Upper lobe of right lung (tissue), 1 donor: ENCODE measurements around the gene MAP4K1. TPM values are rescaled to one million over a fixed set of nuclear protein-coding genes. Genes with fewer than 3 reads are reported as not detected.

Experiments used
- ATAC-seq: fragments of 200-7000 bp; cut with Tn5 transposase; one replicate; pipeline ENCODE4 v1.9.1; 2020; ENCODE audit warnings: mild to moderate bottlenecking, moderate library complexity
- DNase-seq: peaks from one replicate; pipeline ENCODE4 v3.0.0-alpha.2; 2020
- H3K27ac ChIP-seq: fragments of 200-600 bp; one replicate; pipeline ENCODE4 v1.8.0; 2022
- H3K27me3 ChIP-seq: fragments of 200-600 bp; one replicate; pipeline ENCODE4 v1.8.0; 2022; ENCODE audit warnings: mild to moderate bottlenecking
- H3K36me3 ChIP-seq: fragments of 200-600 bp; one replicate; pipeline ENCODE4 v1.8.0; 2022
- H3K4me1 ChIP-seq: fragments of 200-600 bp; one replicate; pipeline ENCODE4 v1.8.0; 2022
- H3K4me3 ChIP-seq: fragments of 200-600 bp; one replicate; pipeline ENCODE4 v1.8.0; 2022; ENCODE audit warnings: mild to moderate bottlenecking
- H3K9me3 ChIP-seq: fragments of 200-600 bp; one replicate; pipeline ENCODE4 v1.8.0; 2022
- CTCF ChIP-seq: fragments of 200-600 bp; IDR thresholded peaks from one replicate; pipeline ENCODE4 v1.8.0; 2022; ENCODE audit warnings: antibody characterized with exemption
- intact Hi-C: fragments of 100-400 bp; cut with DNase I; formaldehyde crosslinking; loops from one replicate; pipeline ENCODE4 v1.11.0; 2022
- total RNA-seq: library from RNA; stranded (reverse); fragmentation: NEBNext Ultra II Directional; extraction: Animal tissue kit (Norgen Biotek cat#: 25700); gene quantifications from one replicate; pipeline ENCODE4 v1.2.1, GENCODE V29; 2021
- donor health status: DM: no; HTN: yes; CAD: no; lungs with severe emphysema.

Gene MAP4K1
- total RNA-seq, 1 donor from 2014 or later = 12.1 TPM

GRCh38 chr19:38649305-38650171, 31.8 kb upstream of the MAP4K1 start:
- ATAC-seq (peak; percentile 11), DNase-seq (peak; percentile 72)
- Histone ChIP-seq H3K27ac (peak overlapping the region; percentile 80), H3K9me3 (no peaks in the 10 kb centered on the region), H3K4me1 (peaks cover 56% of the 10 kb centered on the region), H3K27me3 (no peaks in the 10 kb centered on the region), H3K36me3 (no peaks in the 10 kb centered on the region), H3K4me3 (peak overlapping the region; percentile 88)
- intact Hi-C loops = loop anchor here (10.0 kb wide), 1 partner anchor 55 kb away; no protein-coding TSS in a partner anchor
- TF ChIP-seq CTCF = no peak

- Histone ChIP-seq H3K9me3 (no peaks in the 10 kb centered on the region), H3K27ac (peak overlapping the region; percentile 80), H3K4me3 (peak overlapping the region; percentile 88), H3K27me3 (no peaks in the 10 kb centered on the region), H3K4me1 (peaks cover 49% of the 10 kb centered on the region), H3K36me3 (no peaks in the 10 kb centered on the region)
- no peak for TF ChIP-seq CTCF
- no peak for DNase-seq
- intact Hi-C loops = no loop called here
- ATAC-seq = no peak
Observed at GRCh38 chr19:38648769-38649304, 31.1 kb upstream of the MAP4K1 start.

GRCh38 chr19:38647966-38648768, 30.4 kb upstream of the MAP4K1 start:
- no peak for TF ChIP-seq CTCF
- intact Hi-C loops = no loop called here
- H3K27me3 ChIP-seq = no peaks in the 10 kb centered on the region
- peaks cover 42% of the 10 kb centered on the region for H3K4me1 ChIP-seq
- peak overlapping the region; percentile 88 for H3K4me3 ChIP-seq
- no peak for DNase-seq
- H3K27ac ChIP-seq = peak overlapping the region; percentile 80
- ATAC-seq = no peak
- H3K9me3 ChIP-seq = no peaks in the 10 kb centered on the region
- no peaks in the 10 kb centered on the region for H3K36me3 ChIP-seq

- Histone ChIP-seq H3K4me3 (peak within 1 kb of the TSS; percentile 88), H3K4me1 (peaks cover 35% of the 10 kb centered on the region), H3K27me3 (no peaks in the 10 kb centered on the region), H3K9me3 (no peaks in the 10 kb centered on the region), H3K27ac (peak within 1 kb of the TSS; percentile 80), H3K36me3 (no peaks in the 10 kb centered on the region)
- no peak for TF ChIP-seq CTCF
- ATAC-seq = peak; percentile 94
- intact Hi-C loops = no loop called here
- DNase-seq = peak; percentile 100
Observed at GRCh38 chr19:38647368-38647965, 29.7 kb upstream of the MAP4K1 start, which contains the start of gene ACTN4. Gene ACTN4 (plus strand): TSS chr19:38647649. CDS start chr19:38647746, 97 bp downstream.

- TF ChIP-seq CTCF = no peak
- Histone ChIP-seq H3K27ac (no peak overlapping the region), H3K36me3 (no peaks in the 10 kb centered on the region), H3K4me1 (peaks cover 8% of the 10 kb centered on the region), H3K9me3 (no peaks in the 10 kb centered on the region), H3K27me3 (no peaks in the 10 kb centered on the region), H3K4me3 (no peak overlapping the region)
- ATAC-seq (no peak), DNase-seq (no peak)
- intact Hi-C loops = no loop called here
Observed at GRCh38 chr19:38644719-38645118, 27.0 kb upstream of the MAP4K1 start.
